ENCODE measurements around the gene AIPL1. TPM values are rescaled to one million over a fixed set of nuclear protein-coding genes. Genes with fewer than 3 reads are reported as not detected.

Gene AIPL1
- total and polyA plus RNA-seq, 2 donors (not counting 3 experiments of a cell fraction or from before 2014, with no cell fraction given), result not detected

DNA sequence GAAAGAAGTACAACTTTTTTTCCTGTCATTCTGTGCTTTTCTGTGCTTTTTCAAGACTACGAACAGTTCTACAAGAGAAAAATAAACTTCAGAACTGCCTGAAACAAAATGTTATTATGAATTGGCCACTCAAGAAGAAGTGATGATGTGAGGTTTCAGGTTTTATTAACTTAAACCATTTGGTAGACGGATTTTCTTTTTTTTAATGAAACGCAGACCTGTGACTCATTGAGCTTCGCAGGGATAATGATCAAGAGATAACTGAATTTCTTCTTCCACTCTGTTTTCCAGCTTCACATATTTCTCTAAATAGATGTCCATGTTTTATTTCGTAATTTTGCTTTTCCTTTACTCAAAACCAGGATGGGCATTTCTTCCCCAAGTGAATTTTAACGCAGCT, 32.7 kb downstream of the AIPL1 start:
- Histone ChIP-seq H4K20me1 (replicated peaks; ENCODE audit: control insufficient read depth, extremely low read depth, insufficient read depth, low read length) (no peaks in the 10 kb centered on the region), H3K4me3 (replicated peaks in 1 of 3; ENCODE audit: insufficient read depth in 1 of 3, low read depth in 1 of 3, low read length in 3 of 3) (no peak overlapping the region), H3K79me2 (ENCODE audit: control insufficient read depth, insufficient read depth, low read length) (no peaks in the 10 kb centered on the region), H3K9ac (replicated peaks; ENCODE audit: extremely low read depth, insufficient read depth, low read length) (no peak overlapping the region), H3K27ac (ENCODE audit: insufficient read depth, low read depth, low read length) (no peak overlapping the region), H3K4me1 (ENCODE audit: control insufficient read depth, extremely low read depth, insufficient read depth, low read length) (no peaks in the 10 kb centered on the region), H2AFZ (ENCODE audit: low read depth, low read length) (no peak overlapping the region), H3K4me2 (ENCODE audit: insufficient read depth, low read length) (no peak overlapping the region), H3K27me3 (ENCODE audit: control insufficient read depth in 2 of 2, insufficient read depth in 2 of 2, low read length in 2 of 2) (peaks cover 24 to 28% of the 10 kb centered on the region in 2 experiments), H3K9me3 (replicated peaks; ENCODE audit: control insufficient read depth, insufficient read depth, low read length) (no peaks in the 10 kb centered on the region), H3K36me3 (ENCODE audit: control insufficient read depth in 2 of 2, extremely low read depth in 1 of 2, insufficient read depth in 2 of 2, low read length in 2 of 2) (no peaks in the 10 kb centered on the region), H3K9me1 (replicated peaks; ENCODE audit: control insufficient read depth, extremely low read depth, insufficient read depth, low read length) (no peaks in the 10 kb centered on the region)
- BruUV-seq (replicated peaks), result no TSS peak
- ChIA-PET POLR2A (no interaction called here), CTCF (no interaction called here)
- FAIRE-seq (no peak), DNase-seq (ENCODE audit: low read depth, low spot score) (no peak)
- dilution Hi-C loops (cut with MboI; ENCODE audit: extremely low pct_ligation_motif_present, low sequenced_read_pairs) (no loop called here), intact Hi-C loops (cut with micrococcal nuclease) (no loop called here)
- TF ChIP-seq MYC (IDR thresholded peaks at IDR 0.05; ENCODE audit: low read depth, low read length) (no peak), EZH2 (IDR thresholded peaks at IDR 0.05; ENCODE audit: borderline replicate concordance, low read depth, low read length, severe bottlenecking) (no peak), GATA2 (IDR thresholded peaks at IDR 0.05; ENCODE audit: insufficient read depth, insufficient read length, low read depth, low read length) (no peak)
- TF ChIP-seq, protein P1, sequence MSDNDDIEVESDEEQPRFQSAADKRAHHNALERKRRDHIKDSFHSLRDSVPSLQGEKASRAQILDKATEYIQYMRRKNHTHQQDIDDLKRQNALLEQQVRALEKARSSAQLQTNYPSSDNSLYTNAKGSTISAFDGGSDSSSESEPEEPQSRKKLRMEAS (IDR thresholded peaks at IDR 0.05; ENCODE audit: insufficient read depth, insufficient read length), result no peak
- TF ChIP-seq, protein P2, sequence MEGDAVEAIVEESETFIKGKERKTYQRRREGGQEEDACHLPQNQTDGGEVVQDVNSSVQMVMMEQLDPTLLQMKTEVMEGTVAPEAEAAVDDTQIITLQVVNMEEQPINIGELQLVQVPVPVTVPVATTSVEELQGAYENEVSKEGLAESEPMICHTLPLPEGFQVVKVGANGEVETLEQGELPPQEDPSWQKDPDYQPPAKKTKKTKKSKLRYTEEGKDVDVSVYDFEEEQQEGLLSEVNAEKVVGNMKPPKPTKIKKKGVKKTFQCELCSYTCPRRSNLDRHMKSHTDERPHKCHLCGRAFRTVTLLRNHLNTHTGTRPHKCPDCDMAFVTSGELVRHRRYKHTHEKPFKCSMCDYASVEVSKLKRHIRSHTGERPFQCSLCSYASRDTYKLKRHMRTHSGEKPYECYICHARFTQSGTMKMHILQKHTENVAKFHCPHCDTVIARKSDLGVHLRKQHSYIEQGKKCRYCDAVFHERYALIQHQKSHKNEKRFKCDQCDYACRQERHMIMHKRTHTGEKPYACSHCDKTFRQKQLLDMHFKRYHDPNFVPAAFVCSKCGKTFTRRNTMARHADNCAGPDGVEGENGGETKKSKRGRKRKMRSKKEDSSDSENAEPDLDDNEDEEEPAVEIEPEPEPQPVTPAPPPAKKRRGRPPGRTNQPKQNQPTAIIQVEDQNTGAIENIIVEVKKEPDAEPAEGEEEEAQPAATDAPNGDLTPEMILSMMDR (IDR thresholded peaks at IDR 0.05; ENCODE audit: extremely low read depth in 1 of 2, insufficient read depth in 1 of 2, low read depth in 1 of 2, low read length in 2 of 2), result no peak

DNA sequence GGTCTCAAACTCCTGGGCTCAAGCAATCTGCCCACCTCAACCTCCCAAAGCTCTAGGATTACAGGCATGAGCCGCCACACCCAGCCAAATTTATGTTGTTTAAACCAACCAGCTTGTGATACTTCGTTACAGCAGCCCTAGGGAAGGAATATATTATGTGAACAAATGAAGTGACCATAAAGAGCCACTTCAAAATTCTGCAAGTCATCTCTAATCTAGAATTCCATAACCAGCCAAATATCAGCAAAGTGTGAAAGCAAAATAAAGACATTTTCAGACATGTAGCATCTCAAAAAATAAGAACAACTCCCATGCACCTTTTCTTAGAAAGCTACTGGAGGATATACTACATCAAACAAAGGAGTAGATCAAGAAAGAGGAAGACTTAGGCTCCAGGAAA, 36.0 kb downstream of the AIPL1 start:
- H3K79me2 ChIP-seq (ENCODE audit: control insufficient read depth, insufficient read depth, low read length), result no peaks in the 10 kb centered on the region
- no peak overlapping the region for H2AFZ ChIP-seq (ENCODE audit: low read depth, low read length)
- intact Hi-C loops (cut with micrococcal nuclease), result no loop called here
- no peak overlapping the region for H3K4me3 ChIP-seq (replicated peaks in 1 of 3; ENCODE audit: insufficient read depth in 1 of 3, low read depth in 1 of 3, low read length in 3 of 3)
- FAIRE-seq, result no peak
- no peaks in the 10 kb centered on the region for H3K9me3 ChIP-seq (replicated peaks; ENCODE audit: control insufficient read depth, insufficient read depth, low read length)
- dilution Hi-C loops (cut with MboI; ENCODE audit: extremely low pct_ligation_motif_present, low sequenced_read_pairs), result no loop called here
- no peaks in the 10 kb centered on the region for H3K9me1 ChIP-seq (replicated peaks; ENCODE audit: control insufficient read depth, extremely low read depth, insufficient read depth, low read length)
- no peaks in the 10 kb centered on the region for H4K20me1 ChIP-seq (replicated peaks; ENCODE audit: control insufficient read depth, extremely low read depth, insufficient read depth, low read length)
- no peaks in the 10 kb centered on the region for H3K36me3 ChIP-seq (ENCODE audit: control insufficient read depth in 2 of 2, extremely low read depth in 1 of 2, insufficient read depth in 2 of 2, low read length in 2 of 2)
- H3K9ac ChIP-seq (replicated peaks; ENCODE audit: extremely low read depth, insufficient read depth, low read length), result no peak overlapping the region
- peaks cover 24 to 25% of the 10 kb centered on the region in 2 experiments for H3K27me3 ChIP-seq (ENCODE audit: control insufficient read depth in 2 of 2, insufficient read depth in 2 of 2, low read length in 2 of 2)
- TF ChIP-seq MYC (IDR thresholded peaks at IDR 0.05; ENCODE audit: low read depth, low read length) (no peak), POLR2A (IDR thresholded peaks at IDR 0.05; ENCODE audit: low read depth, low read length) (no peak), FOS (IDR thresholded peaks at IDR 0.05; ENCODE audit: borderline replicate concordance, insufficient read depth, low read length) (no peak), GATA2 (IDR thresholded peaks at IDR 0.05; ENCODE audit: insufficient read depth, insufficient read length, low read depth, low read length) (no peak), POLR2AphosphoS5 (IDR thresholded peaks at IDR 0.05; ENCODE audit: insufficient read depth, low read depth, low read length) (no peak), JUN (IDR thresholded peaks at IDR 0.05; ENCODE audit: borderline replicate concordance, insufficient read depth, insufficient read length, low read depth) (no peak), EZH2 (IDR thresholded peaks at IDR 0.05; ENCODE audit: borderline replicate concordance, low read depth, low read length, severe bottlenecking) (no peak)
- TF ChIP-seq, protein P2 (IDR thresholded peaks at IDR 0.05; ENCODE audit: extremely low read depth in 1 of 2, insufficient read depth in 1 of 2, low read depth in 1 of 2, low read length in 2 of 2), result no peak
- TF ChIP-seq, protein P1 (IDR thresholded peaks at IDR 0.05; ENCODE audit: insufficient read depth, insufficient read length), result no peak
- H3K27ac ChIP-seq (ENCODE audit: insufficient read depth, low read depth, low read length), result no peak overlapping the region
- no peak for DNase-seq (ENCODE audit: low read depth, low spot score)
- ChIA-PET POLR2A (no interaction called here), CTCF (no interaction called here)
- no peaks in the 10 kb centered on the region for H3K4me1 ChIP-seq (ENCODE audit: control insufficient read depth, extremely low read depth, insufficient read depth, low read length)
- BruUV-seq (replicated peaks), result no TSS peak
- no peak overlapping the region for H3K4me2 ChIP-seq (ENCODE audit: insufficient read depth, low read length)

All from endothelial cell of umbilical vein (primary cell).